Motor neuron (in vitro differentiated cells): Measurements from ENCODE around the gene RIPK1. TPM values are rescaled to one million over a fixed set of nuclear protein-coding genes. Genes with fewer than 3 reads are reported as not detected.
A peak's percentile ranks its signal among the peaks of the same experiment; 100 is the strongest.
"Not testable (repeated sequence)": the region's sequence is repeated elsewhere in the genome, so short reads cannot be mapped to it uniquely, and the experiment has no call there.

Experiments used
- ATAC-seq, 8 experiments: fragments of 200-7000 bp; cut with Tn5 transposase; replicated peaks in 6 of 8; 2 replicates each; pipeline ENCODE4 v1.8.0; 2021; ENCODE audit warnings: mild to moderate bottlenecking in 8 of 8, moderate library complexity in 8 of 8
- H3K27ac ChIP-seq, 2 donors: fragments of 250-450 bp; sonication (Bioruptor Pico); 2 replicates each; pipeline ENCODE4 v1.9.0; 2021; ENCODE audit warnings: antibody characterized with exemption in 2 of 2, mild to moderate bottlenecking in 2 of 2, moderate library complexity in 1 of 2
- H3K4me1 ChIP-seq, 2 donors: fragments of 250-450 bp; sonication (Bioruptor Pico); replicated peaks in 1 of 2; 2 replicates each; pipeline ENCODE4 v1.6.1; 2021; ENCODE audit warnings: antibody characterized with exemption in 2 of 2, mild to moderate bottlenecking in 2 of 2, moderate library complexity in 1 of 2
- H3K4me3 ChIP-seq, 5 donors: fragments of 250-450 bp; sonication (Bioruptor Pico); 2 replicates each; pipeline ENCODE4 v1.9.0; 2021; ENCODE audit warnings: antibody characterized with exemption in 5 of 5, mild to moderate bottlenecking in 5 of 5, moderate library complexity in 4 of 5
- WGBS, 10 experiments: fragments of 450-650 bp; shearing (Covaris generic); methylation state at CpG; one replicate each; pipeline ENCODE4 v1.0.0; 2022; 5-methylcytosine and 5-hydroxymethylcytosine counted together
- in situ Hi-C, 9 experiments: fragments of 400-800 bp; cut with MboI; loops; one replicate each; pipeline ENCODE4 v1.15.0; 2021; ENCODE audit warnings: low sequenced_read_pairs in 9 of 9, low pct_unique_long_range_greater_than_20kb in 2 of 9; ENCODE audit not compliant: unreplicated experiment in 9 of 9
- total RNA-seq, 8 experiments: library from RNA; unstranded; fragments of 300-600 nt; gene quantifications; 2 replicates each; pipeline versions ENCODE4 v1.2.3 to v1.2.4, GENCODE V29; 2022

The RIPK1 gene
- total RNA-seq, 8 experiments from 2014 or later, result 2.3 to 17.9 (median 11.8) TPM

- Histone ChIP-seq H3K27ac (no peak overlapping the region), H3K4me1 (peaks cover 0 to 11% of the 10 kb centered on the region in 2 donors), H3K4me3 (no peak overlapping the region)
- no peak for ATAC-seq
- WGBS, 10 experiments, result 87 to 100% (median 90%) methylated on average over 2 to 3 of the region's 3 CpGs; no CpG with 5 or more reads in 7 of the 10 experiments
- in situ Hi-C loops, result no loop called here
These were observed 8.0 kb downstream of the RIPK1 start for GRCh38 chr6:3076320-3076719.

GRCh38 chr6:3077430-3077829 is 9.1 kb downstream of the RIPK1 start:
- Histone ChIP-seq H3K4me1 (peaks cover 7 to 11% of the 10 kb centered on the region in 2 donors), H3K4me3 (no peak overlapping the region), H3K27ac (no peak overlapping the region)
- no peak for ATAC-seq
- 80 to 100% (median 91%) methylated on average over 2 to 7 of the region's 9 CpGs for WGBS, 10 experiments
- in situ Hi-C loops, result no loop called here

- H3K4me3 ChIP-seq, in situ Hi-C loops, H3K27ac ChIP-seq, ATAC-seq: not testable (repeated sequence)
- 92 to 100% (median 100%) methylated on average over 1 to 7 of the region's 8 CpGs; no CpG with 5 or more reads in 4 of the 10 experiments for WGBS, 10 experiments
- peaks cover 7 to 11% of the 10 kb centered on the region in 2 donors for H3K4me1 ChIP-seq
These were observed 10.7 kb downstream of the RIPK1 start for GRCh38 chr6:3078952-3079351.

DNA sequence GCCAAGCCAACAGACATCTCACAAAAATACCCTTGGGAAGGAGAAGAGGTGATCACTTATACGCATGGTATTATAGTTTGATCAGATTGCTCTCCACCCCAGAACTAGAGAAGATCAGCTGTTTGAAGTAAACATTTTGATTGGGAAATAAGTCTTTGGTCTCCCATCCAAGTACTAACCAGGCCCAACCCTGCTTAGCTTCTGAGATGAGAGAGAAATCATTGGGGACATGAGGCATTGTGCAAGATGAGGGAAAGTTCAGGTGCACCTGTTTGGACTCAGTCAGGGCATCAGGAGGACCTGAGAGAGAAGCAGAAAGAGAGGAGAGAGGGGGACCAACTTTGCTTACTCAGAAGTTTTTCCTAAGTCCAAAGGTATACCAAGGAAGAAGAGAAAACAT is 11.4 kb downstream of the RIPK1 start:
- no peak overlapping the region for H3K27ac ChIP-seq
- ATAC-seq, result no peak
- in situ Hi-C loops, result no loop called here

DNA sequence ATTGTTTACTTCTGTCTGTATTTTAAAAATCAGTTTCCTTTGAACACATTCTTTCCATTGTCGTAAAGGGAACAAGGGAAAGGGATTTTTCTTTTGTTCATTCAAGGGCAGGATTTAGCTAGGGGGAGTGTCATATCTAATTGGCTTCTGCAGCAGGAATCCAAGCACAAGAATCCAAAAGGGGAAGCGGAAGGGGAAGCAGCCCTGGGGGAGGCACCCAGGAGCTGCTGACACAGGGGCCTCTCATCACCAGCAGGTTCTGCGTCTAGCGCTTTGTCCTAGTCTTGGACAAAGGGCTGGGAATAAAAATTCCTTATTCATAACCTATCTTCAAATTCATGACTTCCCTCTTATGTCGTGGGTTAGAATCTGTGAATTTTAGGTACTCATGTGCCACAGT is 13.7 kb downstream of the RIPK1 start:
- peak in 2 of 8 experiments; percentile 53 to 58 for ATAC-seq
- in situ Hi-C loops, result no loop called here
- Histone ChIP-seq H3K27ac (no peak overlapping the region), H3K4me3 (no peak overlapping the region), H3K4me1 (peaks cover 0 to 9% of the 10 kb centered on the region in 2 donors)
- 68 to 100% (median 89%) methylated on average over 3 to 5 of the region's 5 CpGs; no CpG with 5 or more reads in 2 of the 10 experiments for WGBS, 10 experiments

More for the DNA sequence above, 11.4 kb downstream of the RIPK1 start:
- WGBS, 10 experiments, result 100% methylated on average over 1 of the region's 1 CpG; no CpG with 5 or more reads in 7 of the 10 experiments
- H3K4me1 ChIP-seq, result peaks cover 7 to 11% of the 10 kb centered on the region in 2 donors
- H3K4me3 ChIP-seq, result no peak overlapping the region

GRCh38 chr6:3085074-3085473 is 16.8 kb downstream of the RIPK1 start:
- 80 to 100% (median 96%) methylated on average over 1 to 4 of the region's 4 CpGs; no CpG with 5 or more reads in 2 of the 10 experiments for WGBS, 10 experiments
- ATAC-seq, result peak in 4 of 8 experiments; percentile 36 to 58 (median 46)
- Histone ChIP-seq H3K27ac (no peak overlapping the region), H3K4me1 (peaks cover 0 to 9% of the 10 kb centered on the region in 2 donors), H3K4me3 (no peak overlapping the region)
- in situ Hi-C loops, result no loop called here

DNA sequence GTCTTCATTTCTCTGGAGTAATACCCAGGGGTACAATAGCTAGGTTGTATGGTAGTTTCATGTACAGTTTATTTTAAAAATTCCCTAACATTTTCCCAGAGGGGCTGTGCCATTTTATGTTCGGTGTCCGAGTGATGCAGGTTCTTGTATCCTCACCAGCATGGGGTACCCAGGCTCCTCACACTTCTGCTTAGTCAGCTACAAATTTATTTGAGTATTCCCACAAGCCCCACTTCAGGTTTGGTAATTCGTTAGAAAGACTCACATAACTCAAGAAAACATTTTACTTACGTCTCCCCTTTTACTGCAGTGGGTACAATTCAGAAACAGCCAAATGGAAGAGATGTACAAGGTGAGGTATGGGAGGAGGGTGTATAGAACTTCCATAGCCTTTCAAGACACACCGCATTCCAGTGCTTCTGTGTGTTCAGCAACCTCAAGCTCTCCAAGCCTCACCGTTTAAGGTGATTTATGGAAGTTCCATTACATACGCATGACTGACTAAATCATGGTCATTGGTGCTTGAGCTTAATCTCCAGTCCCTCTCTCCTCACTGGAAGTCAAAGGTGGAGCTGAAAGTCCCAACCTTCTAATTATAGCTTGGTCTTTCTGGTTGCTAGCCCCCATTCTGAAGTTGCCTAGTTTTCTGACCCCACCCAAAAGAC is 18.1 kb downstream of the RIPK1 start:
- in situ Hi-C loops, result no loop called here
- Histone ChIP-seq H3K27ac (no peak overlapping the region), H3K4me1 (peaks cover 0 to 9% of the 10 kb centered on the region in 2 donors), H3K4me3 (no peak overlapping the region)
- 44 to 100% (median 91%) methylated on average over 1 to 5 of the region's 7 CpGs; no CpG with 5 or more reads in 2 of the 10 experiments for WGBS, 10 experiments
- peak in 1 of 8 experiments; percentile 44 for ATAC-seq

GRCh38 chr6:3088446-3088845 is 20.2 kb downstream of the RIPK1 start:
- no peak overlapping the region for H3K27ac ChIP-seq
- H3K4me3 ChIP-seq, result no peak overlapping the region
- H3K4me1 ChIP-seq, result peaks cover 0 to 2% of the 10 kb centered on the region in 2 donors
- in situ Hi-C loops, result no loop called here
- peak in 2 of 8 experiments; percentile 71 to 81 for ATAC-seq
- WGBS, 10 experiments, result 83 to 92% methylated on average over 1 to 4 of the region's 4 CpGs; no CpG with 5 or more reads in 8 of the 10 experiments

DNA sequence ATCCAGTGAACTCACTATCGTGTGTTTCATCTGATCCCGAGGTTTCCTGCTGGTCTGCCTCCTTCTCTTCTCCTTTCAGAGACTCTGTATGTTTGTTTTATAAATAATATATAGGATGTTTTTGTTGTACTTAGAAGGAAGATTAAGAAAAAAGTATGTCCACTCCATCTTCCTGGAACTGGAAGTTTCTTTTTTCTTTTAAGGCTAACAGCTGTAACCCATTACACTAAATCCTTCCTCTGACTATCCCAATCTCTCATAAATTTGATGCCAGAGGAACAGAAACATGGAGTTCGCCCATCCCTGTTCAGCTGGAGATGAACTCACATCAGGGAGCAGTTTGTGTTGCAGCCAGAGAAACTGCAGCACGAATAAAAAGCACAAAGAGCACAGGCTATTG is 20.7 kb downstream of the RIPK1 start:
- WGBS, 10 experiments, result 3 to 94% (median 62%) methylated on average over 2 to 4 of the region's 4 CpGs; no CpG with 5 or more reads in 1 of the 10 experiments
- H3K4me3 ChIP-seq, result no peak overlapping the region
- peaks cover 0 to 2% of the 10 kb centered on the region in 2 donors for H3K4me1 ChIP-seq
- in situ Hi-C loops, result no loop called here
- no peak overlapping the region for H3K27ac ChIP-seq
- peak in 2 of 8 experiments; percentile 27 to 45 for ATAC-seq

DNA sequence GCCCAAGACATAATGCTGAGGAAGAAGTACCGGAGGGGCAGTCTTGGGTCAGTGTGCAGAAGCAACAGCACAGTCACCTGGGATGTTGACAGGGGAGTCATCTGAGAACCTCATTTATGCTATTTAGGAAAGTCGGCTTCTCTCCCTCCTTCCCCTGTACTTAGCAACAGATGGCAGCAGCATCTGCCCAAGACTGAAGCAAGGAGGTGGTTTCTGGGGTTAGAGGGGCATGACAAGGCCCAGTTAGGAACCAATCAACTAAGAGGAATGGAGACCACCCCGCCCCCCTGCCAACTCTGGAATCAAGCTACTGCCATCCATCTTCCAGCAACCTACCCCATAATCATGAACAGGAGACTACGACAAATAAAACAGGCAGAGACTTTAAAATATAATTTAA is 21.7 kb downstream of the RIPK1 start:
- ATAC-seq, result peak in 2 of 8 experiments; percentile 9 to 19
- WGBS, 10 experiments, result 44 to 100% (median 86%) methylated on average over 1 to 4 of the region's 4 CpGs; no CpG with 5 or more reads in 1 of the 10 experiments
- no peak overlapping the region for H3K4me3 ChIP-seq
- peaks cover 0 to 2% of the 10 kb centered on the region in 2 donors for H3K4me1 ChIP-seq
- no peak overlapping the region for H3K27ac ChIP-seq
- in situ Hi-C loops, result no loop called here

DNA sequence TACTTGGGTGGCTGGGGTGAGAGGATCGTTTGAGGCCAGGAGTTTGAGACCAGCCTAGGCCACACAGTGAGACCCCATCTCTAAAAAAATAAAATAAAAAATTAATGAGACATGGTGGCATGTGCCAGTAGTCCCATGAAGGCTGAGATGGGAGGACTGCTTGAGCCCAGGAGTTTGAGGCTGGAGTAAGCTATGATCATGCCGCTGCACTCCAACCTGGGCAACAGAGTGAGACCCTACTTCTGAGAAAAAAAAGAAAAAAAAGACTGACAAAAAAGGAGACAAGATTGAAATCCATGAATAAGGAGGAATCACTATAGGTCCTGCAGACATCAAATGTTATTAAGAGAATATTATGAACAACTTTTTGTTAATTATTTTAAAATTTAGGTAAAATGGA is 26.5 kb downstream of the RIPK1 start:
- in situ Hi-C loops, result no loop called here
- 60 to 100% (median 97%) methylated on average over 1 to 2 of the region's 2 CpGs; no CpG with 5 or more reads in 1 of the 10 experiments for WGBS, 10 experiments
- ATAC-seq, result no peak
- Histone ChIP-seq H3K4me3 (no peak overlapping the region), H3K4me1 (no peaks in the 10 kb centered on the region), H3K27ac (no peak overlapping the region)

- H3K4me3 ChIP-seq, result no peak overlapping the region
- 83 to 100% (median 100%) methylated on average over 1 to 3 of the region's 3 CpGs for WGBS, 10 experiments
- in situ Hi-C loops, result no loop called here
- H3K4me1 ChIP-seq, result no peaks in the 10 kb centered on the region
- no peak overlapping the region for H3K27ac ChIP-seq
- no peak for ATAC-seq
These were observed 34.6 kb downstream of the RIPK1 start for GRCh38 chr6:3102875-3103274.

DNA sequence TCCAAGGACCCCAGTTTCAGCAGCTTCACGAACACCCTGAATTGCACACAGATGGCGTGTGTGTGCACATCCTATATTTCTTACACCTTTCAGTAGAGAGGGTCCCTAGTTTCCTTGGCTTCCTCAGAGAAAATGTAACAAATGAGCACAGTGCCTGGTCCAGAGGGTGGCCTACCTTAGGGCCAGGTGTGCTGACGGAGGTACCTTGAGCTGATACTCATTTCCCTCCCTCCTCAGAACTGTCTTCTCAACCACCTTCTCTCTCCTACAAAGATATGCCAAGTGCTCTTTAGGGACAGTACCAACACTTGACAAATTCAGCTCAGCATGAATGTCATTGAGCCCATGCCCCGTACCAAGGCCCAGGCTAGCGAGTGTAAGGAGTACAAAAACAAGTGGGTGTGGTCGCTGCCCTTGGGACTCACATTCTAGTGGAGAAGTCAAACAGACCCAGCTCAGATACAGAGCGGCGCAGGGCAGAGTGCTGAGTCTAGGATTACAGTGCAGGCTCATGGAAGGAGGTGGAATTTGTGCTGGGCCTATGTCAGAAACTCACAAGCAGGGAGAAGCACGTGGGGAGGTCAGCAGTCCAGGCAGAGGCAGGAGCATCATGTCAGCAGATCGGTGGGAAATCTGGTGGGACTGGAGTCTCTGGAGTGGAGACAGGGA is 40.6 kb downstream of the RIPK1 start:
- no peak overlapping the region for H3K4me3 ChIP-seq
- H3K27ac ChIP-seq, result no peak overlapping the region
- in situ Hi-C loops, result no loop called here
- no peak for ATAC-seq
- WGBS, 10 experiments, result 83 to 100% (median 89%) methylated on average over 1 to 7 of the region's 10 CpGs
- no peaks in the 10 kb centered on the region for H3K4me1 ChIP-seq
